Calu3 (cell line): ENCODE measurements around the gene SAV1. TPM values are rescaled to one million over a fixed set of nuclear protein-coding genes. Genes with fewer than 3 reads are reported as not detected.

Experiments used
- Bru-seq: library from RNA; stranded (reverse); fragments of 400-500 nt; gene quantifications from one replicate; lab custom pipeline; 2021; lab: Mats Ljungman, UMichigan
- BruChase-seq, 2 experiments: library from RNA; stranded (reverse); fragments of 400-500 nt; gene quantifications; one replicate each; lab custom pipeline; 2021; lab: Mats Ljungman, UMichigan
- BruUV-seq: library from RNA; stranded (reverse); fragments of 400-500 nt; replicated peaks from 2 replicates; lab custom pipeline; 2021; lab: Mats Ljungman, UMichigan
- CTCF ChIA-PET: fragments of 300-600 bp; sonication (Branson Sonifier 250); formaldehyde crosslinking; loops from one replicate; lab custom pipeline; 2022; ENCODE audit warnings: antibody characterized with exemption; lab: Charles Lee
- DNase-seq: peaks from one replicate; pipeline ENCODE4 v3.0.0; 2022
- H3K27ac Mint-ChIP-seq: one replicate; pipeline ENCODE4 v1.8.0; 2022; ENCODE audit warnings: mixed read lengths; ENCODE audit not compliant: unreplicated experiment
- H3K27me3 Mint-ChIP-seq: one replicate; pipeline ENCODE4 v1.8.0; 2022; ENCODE audit warnings: mixed read lengths; ENCODE audit not compliant: unreplicated experiment
- H3K36me3 Mint-ChIP-seq: one replicate; pipeline ENCODE4 v1.8.0; 2022; ENCODE audit warnings: mild to moderate bottlenecking, moderate library complexity, mixed read lengths; ENCODE audit not compliant: insufficient read depth, unreplicated experiment
- H3K4me1 Mint-ChIP-seq: one replicate; pipeline ENCODE4 v1.8.0; 2022; ENCODE audit warnings: mild to moderate bottlenecking, low read depth, mixed read lengths; ENCODE audit not compliant: unreplicated experiment
- H3K4me3 Mint-ChIP-seq: one replicate; pipeline ENCODE4 v1.8.0; 2022; ENCODE audit warnings: mild to moderate bottlenecking, low read depth, moderate library complexity, mixed read lengths; ENCODE audit not compliant: unreplicated experiment
- H3K9me3 Mint-ChIP-seq: one replicate; pipeline ENCODE4 v1.8.0; 2022; ENCODE audit warnings: low read depth, mixed read lengths; ENCODE audit not compliant: unreplicated experiment
- intact Hi-C: fragments of 100-400 bp; cut with micrococcal nuclease; formaldehyde crosslinking; loops from one replicate; pipeline ENCODE4 v1.10.0; 2022; ENCODE audit not compliant: unreplicated experiment
- long read RNA-seq: library from polyadenylated mRNA; stranded (forward); transcript quantifications from one replicate; pipeline ENCODE4 v2.0.0, GENCODE V29; 2022
- total RNA-seq: library from RNA; stranded (reverse); gene quantifications from 2 replicates; pipeline ENCODE4 v1.2.3, GENCODE V29; 2022
- TF ChIP-seq, protein P1 (sequence below): fragments of 200-600 bp; IDR thresholded peaks from one replicate; pipeline ENCODE4 v1.8.0; 2022; ENCODE audit warnings: antibody characterized with exemption; ENCODE audit not compliant: unreplicated experiment

Gene SAV1
- total RNA-seq = 45.7 and 62.2 TPM in 2 replicates
- Bru-seq, nascent RNA = percentile 94 among the genes with signal in this experiment
- BruChase-seq, experiment 1, labeled RNA remaining after a 6-hour chase = percentile 90 among the genes with signal in this experiment
- BruChase-seq, experiment 2, labeled RNA remaining after a 2-hour chase = percentile 92 among the genes with signal in this experiment
- long read RNA-seq, transcript SAV1-201 (5 exons, 3,063 nt) = major isoform, 53 of 86 reads
- long read RNA-seq, partial matches to known transcripts = 26 of 86 reads
- long read RNA-seq, other reads (novel, unspliced or antisense) = 7 of 86 reads

DNA sequence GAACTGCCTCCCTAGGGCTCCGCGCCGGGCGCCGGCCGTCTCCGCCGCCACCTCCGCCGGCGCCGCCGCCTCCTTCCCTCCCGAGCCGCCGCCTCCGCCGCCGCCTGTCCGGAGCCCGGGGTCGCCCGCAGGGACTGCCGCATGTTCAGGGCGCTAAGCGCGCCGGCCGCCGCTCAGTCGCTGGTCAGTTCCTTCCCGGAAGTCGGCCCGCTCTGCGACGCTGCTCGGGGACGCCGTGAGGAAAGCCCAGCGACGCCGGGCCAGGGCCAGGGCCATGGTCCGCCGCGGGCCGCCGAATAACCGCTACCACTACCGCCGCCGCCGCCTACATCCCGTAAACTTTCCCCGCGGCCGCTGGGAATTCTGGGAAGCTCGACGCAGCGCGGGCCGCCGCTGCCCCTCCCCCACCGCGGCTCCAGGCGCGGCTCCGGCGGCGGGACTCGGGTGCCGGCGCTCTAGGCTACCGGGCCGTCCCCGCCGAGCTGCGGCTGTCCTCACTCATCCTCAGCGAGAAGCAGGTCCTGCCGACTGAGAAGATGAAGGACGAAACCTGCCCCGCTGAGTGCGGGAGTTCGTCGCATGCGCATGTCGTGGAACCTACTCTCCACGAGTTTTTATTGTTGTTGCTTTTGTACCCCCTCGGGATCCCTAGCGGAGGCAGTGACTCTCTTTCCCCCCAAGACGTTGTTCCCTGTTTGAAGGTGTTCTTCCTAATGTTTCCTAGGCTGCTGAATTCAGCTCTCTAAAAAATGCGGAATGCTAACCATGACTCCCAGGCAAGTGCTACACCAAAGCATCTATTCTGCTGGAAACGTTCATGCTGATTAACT is at the start of gene SAV1:
Gene SAV1 (minus strand): TSS at position 311 of the 830 bp plus-strand sequence. CDS start 339 bp downstream, outside the sequence.
- TSS peak; percentile 79 for BruUV-seq
- CTCF ChIA-PET = no interaction called here
- H3K4me1 Mint-ChIP-seq = peaks cover 15% of the 10 kb centered on the region
- TF ChIP-seq, protein P1, sequence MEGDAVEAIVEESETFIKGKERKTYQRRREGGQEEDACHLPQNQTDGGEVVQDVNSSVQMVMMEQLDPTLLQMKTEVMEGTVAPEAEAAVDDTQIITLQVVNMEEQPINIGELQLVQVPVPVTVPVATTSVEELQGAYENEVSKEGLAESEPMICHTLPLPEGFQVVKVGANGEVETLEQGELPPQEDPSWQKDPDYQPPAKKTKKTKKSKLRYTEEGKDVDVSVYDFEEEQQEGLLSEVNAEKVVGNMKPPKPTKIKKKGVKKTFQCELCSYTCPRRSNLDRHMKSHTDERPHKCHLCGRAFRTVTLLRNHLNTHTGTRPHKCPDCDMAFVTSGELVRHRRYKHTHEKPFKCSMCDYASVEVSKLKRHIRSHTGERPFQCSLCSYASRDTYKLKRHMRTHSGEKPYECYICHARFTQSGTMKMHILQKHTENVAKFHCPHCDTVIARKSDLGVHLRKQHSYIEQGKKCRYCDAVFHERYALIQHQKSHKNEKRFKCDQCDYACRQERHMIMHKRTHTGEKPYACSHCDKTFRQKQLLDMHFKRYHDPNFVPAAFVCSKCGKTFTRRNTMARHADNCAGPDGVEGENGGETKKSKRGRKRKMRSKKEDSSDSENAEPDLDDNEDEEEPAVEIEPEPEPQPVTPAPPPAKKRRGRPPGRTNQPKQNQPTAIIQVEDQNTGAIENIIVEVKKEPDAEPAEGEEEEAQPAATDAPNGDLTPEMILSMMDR = no peak
- no peaks in the 10 kb centered on the region for H3K9me3 Mint-ChIP-seq
- no peak within 1 kb of the TSS for H3K27ac Mint-ChIP-seq
- peak; percentile 85 for DNase-seq
- intact Hi-C loops = loop anchor here (10.0 kb wide), 1 partner anchor 47 kb away; no protein-coding TSS in a partner anchor
- H3K4me3 Mint-ChIP-seq = no peak within 1 kb of the TSS
- H3K36me3 Mint-ChIP-seq = peaks cover 7% of the 10 kb centered on the region
- no peaks in the 10 kb centered on the region for H3K27me3 Mint-ChIP-seq

DNA sequence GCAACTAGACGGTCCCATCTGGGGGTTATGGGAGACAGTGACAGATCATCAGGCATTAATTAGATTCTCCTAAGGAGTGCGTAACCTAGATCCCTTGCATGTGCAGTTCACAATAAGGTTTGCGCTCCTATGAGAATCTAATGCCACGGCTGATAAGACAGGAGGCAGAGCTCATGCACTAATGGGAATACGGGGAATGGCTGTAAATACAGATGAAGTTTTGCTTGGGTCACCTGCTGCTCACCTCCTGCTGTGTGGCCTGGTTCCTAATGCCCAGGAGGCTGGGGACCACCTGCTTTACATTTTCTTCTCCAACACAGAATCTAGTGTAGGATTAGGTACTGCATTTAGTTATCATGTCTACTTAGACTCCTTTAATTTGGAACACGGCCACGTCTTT is 49.7 kb upstream of the SAV1 start:
- Mint-ChIP-seq H3K9me3 (no peaks in the 10 kb centered on the region), H3K27ac (no peak overlapping the region), H3K27me3 (no peaks in the 10 kb centered on the region), H3K4me3 (no peak overlapping the region), H3K4me1 (no peaks in the 10 kb centered on the region), H3K36me3 (no peaks in the 10 kb centered on the region)
- no peak for DNase-seq
- TF ChIP-seq, protein P1 = no peak
- BruUV-seq = no TSS peak
- intact Hi-C loops = loop anchor here (10.0 kb wide), 1 partner anchor 53 kb away; the partner anchor contains the start of gene SAV1
- CTCF ChIA-PET = no interaction called here

DNA sequence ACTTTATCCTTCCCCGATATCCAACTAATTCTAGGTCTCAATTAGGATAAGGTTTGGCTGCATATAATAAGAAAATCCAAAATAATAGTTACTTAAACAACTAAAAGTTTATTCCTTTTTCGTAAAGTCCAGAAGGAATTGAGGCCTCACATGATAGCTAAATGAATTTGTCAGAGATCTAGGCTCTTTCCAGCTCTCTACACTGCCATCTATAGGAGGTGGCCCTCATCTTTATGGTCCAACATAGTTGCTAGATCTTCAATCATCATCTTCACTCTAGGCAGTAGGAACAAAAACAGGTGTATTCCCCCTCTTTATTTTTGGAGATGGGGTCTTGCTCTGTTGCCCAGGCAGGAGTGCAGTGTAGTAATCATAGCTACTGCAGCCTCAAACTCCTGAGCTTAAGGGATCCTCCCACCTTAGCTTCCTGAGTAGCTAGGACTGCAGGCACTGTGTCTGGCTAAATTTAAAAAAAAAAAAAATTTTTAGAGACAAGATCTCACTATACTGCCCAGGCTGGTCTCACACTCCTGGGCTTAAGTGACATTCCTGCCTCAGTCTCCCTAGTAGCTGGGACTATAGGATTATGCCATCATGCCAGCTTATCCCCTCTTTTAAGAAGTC is 46.5 kb upstream of the SAV1 start:
- Mint-ChIP-seq H3K4me3 (no peak overlapping the region), H3K27ac (no peak overlapping the region), H3K9me3 (no peaks in the 10 kb centered on the region), H3K27me3 (no peaks in the 10 kb centered on the region), H3K4me1 (no peaks in the 10 kb centered on the region), H3K36me3 (no peaks in the 10 kb centered on the region)
- CTCF ChIA-PET = interaction anchor here (0.6 to 1.5 kb wide), 11 partner anchors 9 to 146 kb away, joined by 3 to 12 read pairs (median 4); no protein-coding TSS in a partner anchor
- DNase-seq = peak; percentile 21
- intact Hi-C loops = loop anchor here (10.0 kb wide), 1 partner anchor 50 kb away; the partner anchor contains the start of gene SAV1
- TF ChIP-seq, protein P1 = peak; percentile 12
- BruUV-seq = no TSS peak

DNA sequence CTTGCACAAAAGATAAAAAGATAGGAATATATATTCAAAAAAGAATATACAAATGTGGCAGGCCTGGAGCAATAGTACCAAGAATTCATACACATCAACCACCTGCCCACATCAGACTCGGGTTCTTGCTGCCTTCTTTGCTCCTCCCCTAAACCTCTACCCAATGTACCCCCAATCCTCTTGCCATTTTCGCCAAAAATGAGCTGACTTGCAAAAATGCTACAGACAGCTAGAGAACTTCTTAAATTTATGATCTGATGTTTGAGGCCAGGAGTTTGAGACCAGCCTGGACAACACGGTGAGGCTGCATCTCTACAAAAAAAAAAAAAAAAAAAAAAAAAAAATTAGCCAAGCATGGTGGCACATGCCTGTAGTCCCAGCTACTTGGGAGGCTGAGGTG is 42.9 kb upstream of the SAV1 start:
- DNase-seq = no peak
- Mint-ChIP-seq H3K4me1 (no peaks in the 10 kb centered on the region), H3K27ac (no peak overlapping the region), H3K27me3 (no peaks in the 10 kb centered on the region), H3K4me3 (no peak overlapping the region), H3K36me3 (no peaks in the 10 kb centered on the region), H3K9me3 (no peaks in the 10 kb centered on the region)
- BruUV-seq = no TSS peak
- CTCF ChIA-PET = interaction anchor here (0.6 to 0.8 kb wide), 2 partner anchors 9 to 49 kb away, joined by 4 to 10 read pairs; no protein-coding TSS in a partner anchor
- intact Hi-C loops = loop anchor here (10.0 kb wide), 1 partner anchor 46 kb away; the partner anchor contains the start of gene SAV1
- TF ChIP-seq, protein P1 = no peak
